ENCODE data around the gene SORCS2.

The SORCS2 gene

GRCh38 chr4:7398788-7399439, 206.6 kb downstream of the SORCS2 start:
- DNase-seq = no peak

DNA sequence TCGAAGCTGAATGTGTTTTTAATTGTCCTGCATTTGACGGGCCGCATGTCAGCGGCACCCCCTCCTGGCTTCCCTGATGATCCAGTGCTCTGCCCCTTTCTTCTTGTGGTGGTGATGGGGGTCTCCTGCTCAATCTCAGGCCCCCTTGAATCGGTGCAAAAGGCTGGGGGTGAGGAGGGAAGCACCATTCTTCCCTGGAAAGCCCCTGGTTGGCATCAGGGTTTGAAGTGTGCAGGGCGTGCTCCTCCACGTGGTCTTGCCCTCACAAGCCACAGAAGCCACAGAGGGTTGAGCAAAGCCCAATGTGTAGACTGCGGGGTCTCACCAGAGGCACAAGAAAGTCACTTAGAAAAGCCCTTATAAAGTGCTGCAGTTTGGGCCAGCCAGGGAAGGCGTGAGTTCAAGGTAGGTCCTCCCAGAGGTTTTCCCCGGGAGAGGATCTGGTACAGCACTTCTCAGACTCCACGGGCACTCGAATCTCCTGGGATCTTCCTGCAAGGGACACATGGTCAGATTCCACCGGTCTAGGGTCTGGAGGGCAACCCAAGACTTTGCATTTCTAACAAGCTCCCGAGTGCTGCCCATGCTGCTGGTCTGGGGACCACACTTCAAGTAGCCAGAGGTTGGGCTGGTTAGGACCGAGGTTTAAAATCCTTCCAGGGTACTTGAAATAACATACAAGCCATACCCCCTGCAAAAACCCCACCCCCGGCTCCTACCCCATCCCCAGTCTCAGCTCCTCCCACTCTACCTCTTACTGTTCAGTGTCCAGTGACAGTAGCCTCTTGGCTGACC, 207.3 kb downstream of the SORCS2 start:
- DNase-seq = no peak

DNA sequence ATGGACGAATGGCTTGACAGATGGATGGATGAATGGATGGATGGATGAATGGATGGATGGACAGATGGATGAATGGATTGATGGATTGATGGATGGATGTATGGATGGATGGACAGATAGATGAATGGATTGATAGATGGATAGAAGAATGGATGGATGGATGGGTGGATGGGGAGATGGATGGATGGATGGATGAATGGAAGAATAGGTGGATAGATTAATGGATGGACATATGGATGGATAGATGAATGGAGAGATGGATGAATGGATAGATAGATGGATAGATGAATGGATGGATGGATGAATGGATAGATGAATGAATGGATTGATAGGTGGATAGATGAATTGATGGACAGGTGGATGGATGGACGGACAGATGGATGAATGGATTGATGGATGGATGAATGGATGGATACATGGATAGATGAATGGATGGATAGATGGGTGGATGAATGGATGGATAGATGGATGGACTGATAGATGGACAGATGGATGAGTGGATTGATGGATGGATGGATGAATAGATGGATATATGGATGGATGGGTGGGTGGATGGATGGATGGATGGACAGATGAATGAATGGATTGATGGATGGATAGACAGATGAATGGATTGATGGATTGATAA, 208.4 kb downstream of the SORCS2 start:
- DNase-seq = no peak

DNA sequence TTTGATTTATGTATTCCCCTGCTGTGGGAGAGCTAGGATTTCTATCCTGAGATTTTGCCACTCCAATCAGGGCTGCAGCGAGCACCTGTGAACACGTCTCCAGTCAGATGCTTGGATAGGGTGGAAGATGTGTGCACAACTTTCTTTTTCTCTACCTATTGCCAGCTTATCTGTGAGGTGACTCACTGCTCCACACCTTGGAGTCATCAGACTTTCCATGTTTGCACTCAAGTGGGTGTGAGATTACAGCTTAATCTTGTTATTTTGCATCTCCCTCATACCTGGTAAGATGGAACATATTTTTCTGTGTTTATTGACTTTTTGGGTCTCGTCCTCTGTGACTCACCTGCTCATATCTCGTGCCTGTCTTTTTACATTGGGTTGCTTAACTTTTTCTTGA, 210.2 kb downstream of the SORCS2 start:
- DNase-seq = no peak

- no peak for DNase-seq
These were observed 210.7 kb downstream of the SORCS2 start for GRCh38 chr4:7403001-7403400.

DNA sequence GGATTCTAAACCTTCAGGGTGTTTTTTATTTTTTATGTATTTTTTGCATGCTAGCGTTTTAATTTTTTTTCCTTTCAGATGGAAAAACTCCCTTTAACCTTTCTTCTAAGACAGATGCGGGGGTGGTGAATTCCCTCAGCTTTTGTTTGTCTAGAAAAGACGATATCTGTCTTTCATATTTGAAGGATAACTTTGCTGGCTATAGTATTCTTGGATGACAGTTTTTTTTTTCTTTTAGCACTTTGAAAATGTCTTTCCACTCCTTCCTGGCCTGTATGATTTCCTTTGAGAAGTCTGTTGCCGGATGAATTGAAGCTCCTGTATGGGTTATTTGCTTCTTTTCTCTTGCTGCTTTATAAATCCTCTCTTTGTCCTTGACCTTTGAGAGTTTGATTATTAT, 215.8 kb downstream of the SORCS2 start:
- DNase-seq = no peak

DNA sequence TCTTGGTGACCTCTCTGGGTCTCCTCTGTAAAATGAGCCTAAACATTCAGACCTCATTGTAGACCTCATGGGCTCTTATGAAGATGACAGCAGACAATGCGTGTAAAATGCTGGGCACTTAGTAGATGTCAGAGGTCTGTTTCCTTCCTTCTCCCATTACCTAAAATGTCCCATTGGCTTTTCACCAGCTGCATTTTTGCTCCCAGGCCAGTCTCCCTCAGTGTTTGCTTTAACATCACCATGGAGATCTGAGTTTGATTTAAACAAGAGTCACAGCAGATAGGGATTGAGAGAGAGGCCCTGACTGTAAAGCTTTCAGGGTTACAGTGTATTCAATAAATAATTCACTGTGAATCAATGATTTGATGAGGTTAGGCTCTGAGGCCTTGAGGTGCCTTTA, 218.1 kb downstream of the SORCS2 start:
- DNase-seq = no peak

GRCh38 chr4:7411491-7411890, 219.2 kb downstream of the SORCS2 start:
- DNase-seq = no peak

DNA sequence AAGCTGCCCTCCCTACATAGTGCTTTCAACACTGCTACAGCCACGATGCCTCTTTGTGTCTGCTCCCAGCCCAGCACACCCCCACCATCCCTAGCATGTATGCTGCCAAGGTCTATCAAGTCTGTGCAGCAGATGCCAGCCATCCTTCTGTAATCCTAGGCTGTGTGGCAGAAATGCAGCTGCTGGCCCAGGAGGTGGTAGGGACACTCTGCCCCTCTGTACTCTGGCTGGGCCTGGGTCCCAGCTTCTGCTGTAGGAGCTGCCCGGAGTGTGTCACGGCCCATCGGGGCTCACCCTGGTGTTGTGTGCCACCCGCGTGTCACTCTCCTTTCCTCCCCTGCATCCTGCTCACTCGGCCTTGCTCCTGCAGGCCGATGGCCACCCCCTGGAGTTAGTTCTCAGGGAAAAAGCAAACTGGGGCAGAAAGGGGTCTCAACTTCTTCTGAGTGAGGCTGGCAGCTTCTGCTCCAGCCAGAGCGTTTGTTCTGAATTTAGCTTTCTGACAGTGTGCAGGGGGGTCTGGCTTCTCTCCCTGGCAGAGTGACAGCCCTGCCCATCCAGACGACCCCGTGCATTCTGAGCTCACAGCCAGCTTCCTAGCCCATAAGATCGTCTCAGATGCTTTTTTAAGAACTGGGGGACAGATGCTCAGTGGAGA, 219.7 kb downstream of the SORCS2 start:
- DNase-seq = peak; percentile 41

- no peak for DNase-seq
These were observed 220.2 kb downstream of the SORCS2 start for GRCh38 chr4:7412554-7412912.

GRCh38 chr4:7414046-7414445, 221.7 kb downstream of the SORCS2 start:
- no peak for DNase-seq

DNA sequence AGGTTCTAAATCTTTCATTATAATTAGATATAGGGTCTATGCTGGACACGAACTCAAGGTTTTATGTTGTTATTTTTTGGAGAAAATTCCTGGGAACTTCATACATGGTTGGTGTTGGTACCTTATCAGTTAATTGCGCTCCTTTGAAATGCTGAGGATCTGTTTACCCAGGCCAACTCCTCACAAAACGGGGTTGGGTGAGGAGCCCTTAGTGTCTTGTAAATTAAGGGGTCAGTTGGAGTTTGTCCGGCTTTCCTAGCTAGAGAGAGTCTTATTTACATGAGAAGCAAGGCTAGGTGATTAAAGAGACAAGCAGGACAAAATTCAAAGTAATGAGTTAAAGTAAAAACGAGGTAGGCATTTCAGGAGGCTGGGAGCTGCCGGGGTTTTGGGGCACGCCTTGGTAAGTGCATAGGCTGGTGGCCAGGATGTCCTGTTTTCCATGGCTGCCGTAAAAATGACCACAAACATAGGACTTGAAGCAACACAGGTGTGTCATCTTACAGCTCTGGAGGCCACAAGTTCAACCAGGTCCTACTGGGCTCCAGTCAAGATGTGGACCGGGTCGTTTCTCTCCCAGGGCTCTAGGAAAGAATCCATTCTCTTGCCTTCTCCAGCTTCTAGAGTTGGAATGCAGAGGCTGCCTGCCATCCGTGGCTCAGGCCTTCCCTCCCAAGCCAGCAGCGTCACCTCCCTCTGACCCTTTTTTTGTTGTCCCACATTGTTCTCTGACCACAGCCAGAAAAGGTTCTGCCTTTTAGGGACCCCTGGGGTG, 222.6 kb downstream of the SORCS2 start:
- DNase-seq = no peak

- no peak for DNase-seq
These were observed 223.8 kb downstream of the SORCS2 start for GRCh38 chr4:7415927-7416686.

DNA sequence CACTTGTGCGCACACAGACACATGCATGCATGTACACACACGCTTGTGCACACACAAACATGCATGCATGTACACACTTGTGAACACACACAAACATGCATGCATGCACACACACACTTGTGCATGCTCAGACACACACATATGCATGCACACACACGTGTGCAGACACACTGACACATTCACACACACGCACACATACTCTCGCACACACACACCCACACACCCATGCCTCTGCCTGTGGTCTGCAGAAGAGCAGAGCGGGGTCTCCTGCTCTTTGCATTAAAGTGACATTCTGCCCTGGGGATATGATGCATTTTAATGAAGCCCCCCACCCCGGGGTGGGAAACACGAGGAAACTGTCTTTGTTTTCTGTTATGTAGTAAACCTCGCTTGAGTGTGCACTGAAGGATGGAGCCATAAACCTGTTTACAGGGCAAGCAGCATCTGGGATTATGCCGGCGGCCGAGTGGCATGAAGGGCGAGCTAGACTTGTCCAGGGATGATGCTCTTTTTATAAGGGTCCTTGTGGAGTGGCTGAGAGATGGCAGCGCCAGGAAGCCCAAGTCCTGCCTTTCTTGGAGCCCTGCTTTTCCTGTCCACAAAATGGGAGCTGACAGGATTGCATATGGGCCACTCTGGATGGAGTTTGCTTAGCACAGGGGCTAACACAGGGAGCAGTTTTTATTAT, 224.6 kb downstream of the SORCS2 start:
- DNase-seq = no peak

DNA sequence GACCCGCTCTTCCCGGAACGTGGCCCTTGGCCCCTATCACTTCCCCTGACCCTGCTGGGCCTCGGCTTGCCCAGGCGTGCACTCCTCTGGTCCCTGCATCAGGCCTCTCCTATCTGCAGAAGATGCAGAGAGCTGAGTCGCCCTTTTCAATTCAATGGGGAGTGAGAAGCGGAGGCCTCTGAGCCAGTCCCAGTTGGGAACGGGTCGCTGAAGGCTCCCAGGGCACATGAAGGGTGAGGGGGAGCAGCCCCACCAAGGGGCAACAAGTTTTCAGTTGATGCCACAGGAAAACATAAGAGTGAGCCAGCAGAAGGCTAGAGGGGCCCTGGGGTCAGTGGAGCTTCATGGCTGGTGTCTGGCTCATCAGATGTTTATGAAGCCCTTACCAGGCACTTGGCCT, 225.3 kb downstream of the SORCS2 start:
- no peak for DNase-seq

GRCh38 chr4:7418131-7418943, 226.0 kb downstream of the SORCS2 start:
- DNase-seq = no peak

DNA sequence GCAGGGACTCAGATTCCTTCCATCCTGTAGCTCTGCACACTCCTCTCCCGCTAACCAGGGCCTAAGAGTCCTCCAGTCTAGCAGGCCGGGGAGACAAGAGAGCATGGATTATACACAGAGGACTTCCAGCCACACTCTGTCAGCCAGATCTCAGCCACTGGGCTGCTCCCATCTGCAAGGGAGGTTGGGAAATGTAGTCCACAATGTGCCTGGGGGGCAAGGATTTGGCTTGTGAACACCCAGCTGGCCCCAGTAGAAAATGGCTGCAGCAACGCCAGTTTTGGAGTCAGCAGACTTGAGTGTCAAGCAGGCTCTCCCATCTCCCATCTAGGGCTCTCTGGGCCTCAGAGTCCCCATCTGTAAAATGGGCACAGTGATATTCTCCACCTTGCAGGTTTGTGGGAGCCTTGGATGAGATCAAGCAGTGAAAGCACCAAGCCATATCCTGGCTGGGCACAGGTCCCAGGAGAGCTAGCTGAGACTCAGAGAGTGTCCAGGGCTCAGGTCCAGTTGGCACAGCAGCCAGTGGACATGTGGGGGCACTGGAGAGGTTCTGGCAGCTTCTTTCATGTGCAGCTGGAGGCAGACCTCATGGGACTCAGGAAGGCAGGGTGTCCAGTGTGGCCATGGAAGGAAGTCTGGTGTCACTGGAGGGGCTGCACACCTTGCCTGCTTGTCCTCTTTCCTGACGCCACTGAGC, 227.8 kb downstream of the SORCS2 start:
- DNase-seq = no peak

- no peak for DNase-seq
These were observed 228.3 kb downstream of the SORCS2 start for GRCh38 chr4:7420661-7421040.

DNA sequence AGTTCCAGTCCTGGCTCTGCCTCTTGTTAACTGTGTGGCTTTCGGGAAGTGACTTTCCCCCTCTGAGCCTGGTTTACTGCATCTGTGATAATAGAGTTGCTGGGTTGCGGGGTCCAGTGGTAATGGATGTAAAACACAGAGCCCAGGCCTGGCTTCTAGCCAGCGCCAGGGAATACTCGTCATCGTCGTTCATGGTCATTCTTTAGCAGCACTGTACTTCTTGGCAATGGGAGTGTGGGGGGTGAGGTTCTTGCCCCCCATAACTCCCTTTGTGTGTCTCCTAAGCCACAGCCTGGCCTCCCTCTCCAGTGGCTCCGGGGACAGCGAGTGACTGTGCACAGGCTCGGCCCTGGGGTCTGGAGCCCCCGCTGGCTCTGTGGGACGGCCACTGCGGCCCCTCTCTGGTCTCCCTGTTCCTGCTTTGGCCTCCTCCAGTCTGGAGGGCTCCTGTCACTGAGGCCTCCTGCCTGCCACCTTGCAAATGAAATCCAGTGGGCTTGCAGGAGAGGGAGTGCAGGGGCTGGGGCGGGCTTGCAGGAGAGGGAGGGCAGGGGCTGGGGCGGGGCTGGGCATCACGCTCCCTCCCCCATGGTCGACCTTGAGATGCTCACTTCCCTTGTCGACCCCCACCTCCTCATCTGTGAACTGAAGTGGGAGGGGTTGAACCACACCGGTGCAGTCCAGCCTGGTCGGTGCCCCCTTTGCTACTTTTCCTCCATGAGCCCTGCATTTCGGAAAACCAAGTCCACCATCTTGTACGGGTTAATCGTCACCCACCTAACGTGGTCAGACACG, 229.2 kb downstream of the SORCS2 start:
- no peak for DNase-seq

Measured in NCI-H1694 treated with DMSO at 0.1 percent for 48 hours (cell line).